NK-92 treated with Interleukin-12 subunit alpha and Interleukin-12 subunit beta, amount 100 ng/mL, for 24 hours (cell line): ENCODE data around the gene PTK6.

Experiments
- DNase-seq: peaks from one replicate; lab custom pipeline; 2025; lab: John Stamatoyannopoulos, UW

Gene PTK6

DNA sequence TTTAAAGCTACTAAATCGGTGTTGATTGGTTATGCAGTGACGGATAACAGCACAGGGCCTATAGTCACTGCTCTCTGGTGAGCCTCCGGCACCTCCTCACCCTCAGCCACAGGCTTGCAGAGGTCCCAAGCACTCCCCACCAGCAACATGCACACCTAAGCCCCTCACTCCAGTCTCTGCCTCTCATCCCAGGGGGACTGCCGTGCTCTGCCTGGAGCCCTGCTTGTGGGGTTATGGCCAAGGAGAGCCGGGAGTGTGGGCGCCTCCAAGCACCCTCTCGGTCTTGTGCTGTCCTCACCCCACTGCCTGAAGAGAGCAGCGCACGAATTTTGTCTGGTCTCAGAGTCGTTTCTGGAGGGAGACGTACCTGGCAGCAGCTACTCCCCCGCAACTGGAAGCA is 31.5 kb downstream of the PTK6 start:
- no peak for DNase-seq

- DNase-seq = no peak
These were observed 31.9 kb downstream of the PTK6 start for GRCh38 chr20:63505281-63505680.

- DNase-seq = no peak
These were observed 32.5 kb downstream of the PTK6 start for GRCh38 chr20:63504642-63505041.

DNA sequence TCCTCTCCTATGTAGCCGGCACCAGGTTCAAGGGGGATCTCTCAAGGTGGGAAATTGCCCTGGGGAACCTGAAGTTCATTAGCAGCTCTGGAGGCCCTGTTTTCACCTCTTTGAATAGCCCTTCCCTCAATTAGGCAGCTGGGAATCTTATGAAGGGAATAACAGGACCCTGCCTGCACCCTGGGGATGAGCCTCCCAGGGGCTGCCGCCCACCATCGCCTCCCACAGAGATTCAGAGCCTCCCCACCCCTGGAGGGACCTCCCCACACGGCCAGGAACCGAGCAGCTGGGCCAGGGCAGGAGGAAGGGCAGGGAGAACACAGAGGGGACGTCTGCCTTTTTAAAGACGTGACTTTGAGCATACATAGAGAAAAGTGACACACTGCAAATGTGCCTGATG is 33.7 kb downstream of the PTK6 start:
- DNase-seq = no peak

DNA sequence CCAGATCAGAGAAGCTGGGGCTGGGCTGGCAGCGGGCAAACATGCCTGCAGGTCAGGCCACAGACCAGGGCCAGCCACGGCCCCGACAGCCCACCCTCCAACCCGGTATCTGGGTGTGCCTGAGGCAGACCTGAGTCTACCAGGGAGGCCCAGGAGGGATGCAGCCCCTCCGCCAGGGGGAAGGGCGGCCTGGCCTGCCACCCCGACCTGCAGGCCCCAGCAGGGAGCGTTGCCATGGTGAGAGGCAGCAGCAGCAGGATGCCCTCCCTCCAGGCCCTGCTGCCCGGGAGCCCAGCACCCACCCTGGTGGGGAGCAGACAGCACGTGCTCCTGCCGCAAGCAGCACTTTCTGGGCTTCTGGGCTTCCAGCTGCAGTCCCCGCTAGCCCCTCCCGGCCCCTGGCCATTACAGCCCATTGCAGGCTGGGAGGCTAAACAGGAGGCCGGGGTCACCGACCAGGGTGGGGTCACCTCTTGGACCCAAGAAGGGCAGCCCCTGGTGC is 34.5 kb downstream of the PTK6 start:
- no peak for DNase-seq

DNA sequence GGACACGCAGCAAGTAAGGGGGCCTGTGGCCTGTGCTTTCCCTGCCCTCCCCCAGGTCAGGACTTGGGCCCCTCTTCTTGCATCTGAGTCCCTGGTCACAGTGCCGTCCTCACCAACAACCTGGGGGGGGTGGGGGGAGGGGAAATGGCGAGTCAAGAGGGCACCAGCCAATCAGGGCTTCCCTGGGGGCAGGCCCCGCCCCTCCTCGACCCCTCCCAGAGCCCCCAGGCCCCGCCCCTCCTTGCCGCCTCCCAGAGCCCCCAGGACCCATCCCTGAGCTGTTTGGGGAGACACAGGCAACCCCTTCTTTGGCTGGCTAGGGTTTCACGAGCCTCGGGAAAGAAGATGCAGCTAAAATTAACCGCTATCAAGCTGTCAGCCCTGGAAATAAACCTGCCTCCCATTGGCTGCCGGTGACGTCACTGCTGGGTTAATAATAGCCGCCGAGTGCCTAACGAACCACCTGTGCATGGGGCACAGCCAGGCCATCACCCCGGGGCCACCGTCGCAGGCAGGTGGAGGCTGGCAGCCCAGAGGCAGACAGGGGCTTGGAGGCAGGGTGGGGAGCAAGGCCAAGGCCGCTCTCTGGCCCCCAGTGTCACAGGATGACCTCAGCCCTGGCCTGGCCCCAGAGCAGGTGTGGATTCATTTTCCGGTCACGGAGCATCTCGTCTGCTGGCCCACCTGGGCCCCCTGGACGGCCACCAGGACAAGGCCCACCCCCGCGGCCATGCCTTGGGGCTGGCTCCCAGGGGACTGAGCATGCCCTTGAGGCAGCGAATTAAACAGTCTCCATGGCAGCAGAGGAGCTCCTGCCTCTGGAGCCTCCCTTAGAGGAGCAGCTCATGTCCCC is 35.1 kb downstream of the PTK6 start:
- no peak for DNase-seq

DNA sequence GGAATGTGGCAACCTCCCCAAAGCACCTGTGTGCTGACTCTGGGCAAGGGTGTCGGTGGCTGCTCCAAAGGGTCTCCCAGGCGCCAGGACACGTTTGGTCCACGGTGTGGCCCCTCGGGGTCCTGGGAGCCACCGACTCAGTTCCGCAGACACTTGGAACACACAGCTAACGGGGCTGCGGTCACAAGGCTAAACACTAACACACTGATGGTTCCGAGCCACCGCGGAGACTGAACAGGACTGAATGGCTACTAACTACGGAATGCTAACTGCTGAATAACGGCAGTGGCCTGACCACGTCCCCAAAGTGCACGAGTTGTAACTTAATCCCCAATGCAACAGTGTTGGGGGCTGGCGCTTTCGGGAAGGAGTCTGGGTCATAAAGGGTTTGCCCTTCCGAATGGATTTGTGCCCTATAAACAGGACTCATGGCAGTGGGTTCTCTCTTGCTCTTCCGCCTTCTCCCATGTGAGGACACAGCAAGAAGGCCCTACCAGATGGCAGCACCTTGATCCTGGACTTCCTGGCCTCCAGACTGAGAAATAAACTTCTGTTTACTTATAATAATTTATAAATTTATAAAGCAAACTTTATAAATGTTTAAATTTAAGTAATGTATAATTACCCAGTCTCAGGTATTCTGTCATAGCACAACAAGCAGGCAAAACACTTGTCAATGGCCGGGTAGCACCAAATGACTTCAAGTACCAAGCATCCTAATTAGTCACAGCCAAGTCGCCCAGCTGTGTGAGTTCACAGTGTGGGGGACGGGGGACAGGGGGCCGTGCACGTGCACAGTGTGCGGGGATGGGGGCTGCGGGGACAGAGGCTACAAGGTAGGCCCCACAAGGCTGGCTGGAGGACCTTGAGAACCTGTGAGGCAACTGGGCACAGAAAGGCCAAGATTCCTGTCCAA is 36.0 kb downstream of the PTK6 start:
- DNase-seq = no peak

DNA sequence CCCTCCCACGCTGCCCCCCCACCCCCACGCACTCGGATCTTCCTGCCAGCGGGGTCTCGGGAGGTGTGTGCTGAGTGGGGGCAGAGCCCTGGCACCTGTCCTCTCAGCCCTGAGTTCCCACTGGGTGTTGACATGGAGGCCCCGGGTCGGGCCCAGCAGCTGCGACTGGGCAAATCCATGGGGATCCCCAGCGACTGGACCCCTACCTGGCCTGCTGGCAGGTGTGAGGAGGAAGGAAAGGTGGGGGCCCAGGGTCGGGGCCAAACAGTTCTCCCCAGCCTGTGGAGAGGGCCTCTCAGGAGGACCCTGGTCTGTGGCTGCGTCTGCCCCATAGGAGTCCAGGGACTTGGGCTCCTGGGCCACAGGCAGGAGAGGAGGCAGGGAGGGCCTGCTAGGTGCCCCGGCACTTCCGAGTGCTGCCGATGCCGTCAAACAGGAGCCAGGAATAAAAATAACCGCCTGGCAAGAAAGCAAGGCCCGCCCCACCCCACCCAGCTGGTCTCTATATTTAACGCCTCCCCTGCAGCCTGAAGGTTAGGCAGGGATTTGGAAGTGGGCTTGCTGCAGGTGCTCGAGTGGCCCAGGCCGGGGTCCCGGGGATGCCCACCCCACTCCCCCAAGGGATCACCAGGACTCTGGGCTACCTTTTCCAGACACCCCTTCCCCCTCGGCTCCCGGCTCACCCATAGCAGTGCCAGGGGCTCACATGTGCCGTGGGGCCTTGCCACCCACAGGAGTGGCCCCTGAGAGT is 36.9 kb downstream of the PTK6 start:
- no peak for DNase-seq

- DNase-seq = no peak
These were observed 37.7 kb downstream of the PTK6 start for GRCh38 chr20:63499338-63499969.

DNA sequence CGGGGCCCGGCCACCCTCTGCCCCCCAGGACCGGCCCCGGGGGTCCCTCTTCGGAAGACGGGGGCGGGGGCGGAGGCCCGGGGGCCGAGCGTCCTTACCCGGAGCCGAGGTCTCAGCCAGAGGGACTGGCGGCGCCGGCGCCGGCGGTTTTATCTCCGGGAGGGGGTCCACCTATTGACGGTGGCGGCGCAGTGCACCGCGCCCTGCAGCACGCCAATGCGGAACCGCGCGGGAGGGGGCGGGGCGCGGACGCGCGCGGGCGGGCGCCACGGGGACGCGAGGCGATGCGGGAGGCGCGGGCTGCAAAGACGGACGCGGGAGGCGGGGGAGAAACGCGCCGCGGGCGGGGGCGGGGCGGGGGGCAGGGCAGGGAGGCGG is 38.2 kb downstream of the PTK6 start, which contains the start of gene EEF1A2:
Gene EEF1A2 (minus strand): TSS at position 124 of the 378 bp plus-strand sequence. CDS start 1,320 bp downstream, outside the sequence.
- no peak for DNase-seq

DNA sequence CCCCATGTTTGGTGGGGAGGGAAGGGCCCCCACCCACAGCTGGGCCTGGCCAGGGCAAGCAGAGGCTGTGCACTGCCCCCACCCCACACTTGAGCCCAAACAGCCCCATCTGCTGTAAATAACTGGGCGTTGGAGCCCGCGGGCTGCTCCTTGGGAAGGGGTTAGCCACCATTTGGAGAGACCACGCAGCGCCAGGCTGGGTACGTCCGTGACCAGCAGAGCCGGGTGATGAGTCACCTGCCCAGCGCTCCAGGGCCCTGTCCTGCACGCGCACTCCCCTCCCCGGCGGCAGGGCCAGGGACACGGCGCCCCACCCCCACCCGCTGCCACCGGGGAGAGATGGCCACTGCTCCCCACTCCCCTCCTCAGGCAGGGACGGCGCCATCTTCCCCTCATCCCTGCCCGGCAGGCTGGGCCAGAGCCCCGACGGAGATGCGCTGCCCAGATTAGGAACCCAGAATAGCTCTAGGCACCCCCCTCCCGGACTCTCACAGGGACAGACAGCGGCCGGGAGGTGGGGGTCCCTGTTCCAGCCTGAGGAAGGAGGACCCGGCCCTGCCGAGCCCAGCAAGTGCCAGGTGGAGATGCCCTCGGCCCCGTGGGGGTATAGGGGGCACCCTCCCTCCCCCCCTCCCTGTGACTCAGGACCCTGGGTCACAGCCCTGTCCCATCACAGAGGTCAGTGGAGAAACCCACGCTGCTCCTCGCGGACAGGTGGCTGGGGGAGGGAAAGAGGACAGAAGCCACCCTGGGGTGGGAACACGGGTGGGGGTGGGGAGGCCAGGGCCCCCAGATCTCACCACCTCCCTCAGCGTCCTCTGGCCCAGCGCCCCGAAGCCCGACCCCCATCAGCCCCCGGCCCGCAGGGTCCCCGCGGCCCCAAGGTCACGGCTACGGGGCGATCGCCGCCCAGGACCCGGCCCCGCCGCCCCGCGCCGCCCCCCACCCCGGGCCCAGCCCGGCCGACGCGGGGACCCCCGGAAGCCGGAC is 38.9 kb downstream of the PTK6 start:
- DNase-seq = no peak

- DNase-seq = no peak
These were observed 39.8 kb downstream of the PTK6 start for GRCh38 chr20:63497138-63497945.

- DNase-seq = no peak
These were observed 40.5 kb downstream of the PTK6 start for GRCh38 chr20:63496596-63497120.

- peak; percentile 44 for DNase-seq
These were observed 41.2 kb downstream of the PTK6 start for GRCh38 chr20:63495741-63496595.

- DNase-seq = no peak
These were observed 41.9 kb downstream of the PTK6 start for GRCh38 chr20:63495167-63495720.

- no peak for DNase-seq
These were observed 42.6 kb downstream of the PTK6 start for GRCh38 chr20:63494420-63495166.

DNA sequence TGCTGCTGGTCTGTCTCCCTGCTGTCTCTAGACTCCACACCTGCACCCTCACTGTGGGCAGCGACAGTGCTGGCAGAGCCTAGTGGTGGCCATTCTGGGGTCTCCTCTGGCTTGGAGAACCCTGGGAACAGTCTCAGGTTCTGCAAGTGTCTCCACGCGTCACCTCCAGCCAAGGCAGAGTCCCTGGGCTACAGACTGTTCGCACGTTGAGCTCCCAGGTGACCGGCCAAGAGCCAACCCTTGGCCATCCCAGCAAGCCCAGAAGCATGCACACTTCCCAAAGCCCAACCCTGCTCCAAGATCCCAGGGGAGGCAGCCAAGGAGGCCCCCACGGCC is 43.1 kb downstream of the PTK6 start:
- DNase-seq = no peak
